H1 (cell line): ENCODE measurements around the gene BSN. TPM values are rescaled to one million over a fixed set of nuclear protein-coding genes. Genes with fewer than 3 reads are reported as not detected.

ENCODE experiments used
- ASH2L ChIP-seq: fragments of 200-600, 300-600 bp; sonication (generic); IDR thresholded peaks from one replicate; pipeline ENCODE4 v1.7.1; 2017; ENCODE audit warnings: low read length
- ATF3 ChIP-seq: IDR thresholded peaks from 2 replicates; pipeline ENCODE4 v1.6.1; 2011; ENCODE audit warnings: low read depth, mild to moderate bottlenecking, low read length; ENCODE audit not compliant: insufficient read depth
- BRCA1 ChIP-seq: IDR thresholded peaks from 2 replicates; pipeline ENCODE4 v1.6.1; 2012; ENCODE audit warnings: low read depth, low read length, improper control_type of control experiment
- CEBPB ChIP-seq: IDR thresholded peaks from 2 replicates; pipeline ENCODE4 v1.6.1; 2012; ENCODE audit warnings: low read depth, low read length
- CHD1 ChIP-seq: IDR thresholded peaks from 2 replicates; pipeline ENCODE4 v1.6.1; 2012; ENCODE audit warnings: low read depth, low read length, improper control_type of control experiment
- CHD2 ChIP-seq: IDR thresholded peaks from 2 replicates; pipeline ENCODE4 v1.6.1; 2012; ENCODE audit warnings: low read length, improper control_type of control experiment
- CREB1 ChIP-seq: IDR thresholded peaks from 2 replicates; pipeline ENCODE4 v1.6.1; 2012; ENCODE audit warnings: inconsistent platforms
- CTCF ChIP-seq, 3 experiments: IDR thresholded peaks; 1 replicate in 2 of 3; 2 replicates in 1 of 3; pipeline versions ENCODE4 v1.5.1 to v1.6.1; 2011; ENCODE audit warnings: low read length in 3 of 3, mild to moderate bottlenecking in 3 of 3, inconsistent platforms in 2 of 3, low read depth in 1 of 3, moderate library complexity in 1 of 3; ENCODE audit not compliant: insufficient read depth in 1 of 3; ENCODE audit errors: control extremely low read depth in 1 of 3
- FOSL1 ChIP-seq: IDR thresholded peaks from 2 replicates; pipeline ENCODE4 v1.6.1; 2011; ENCODE audit warnings: mild to moderate bottlenecking, low read depth, low read length, moderate library complexity; ENCODE audit not compliant: insufficient read depth
- GABPA ChIP-seq: IDR thresholded peaks from 2 replicates; pipeline ENCODE4 v1.6.1; 2011; ENCODE audit warnings: mild to moderate bottlenecking, low read length, moderate library complexity, borderline replicate concordance; ENCODE audit not compliant: insufficient read depth
- HDAC6 ChIP-seq: IDR thresholded peaks from one replicate; pipeline ENCODE4 v1.7.1; 2012; ENCODE audit warnings: low read depth, mild to moderate bottlenecking, inconsistent platforms, low read length, moderate library complexity
- KDM1A ChIP-seq: fragments of 200-600, 300-600 bp; sonication (generic); IDR thresholded peaks from 2 replicates; pipeline ENCODE4 v1.7.1; 2016; ENCODE audit warnings: mild to moderate bottlenecking, low read length, borderline replicate concordance
- KDM4A ChIP-seq: IDR thresholded peaks from one replicate; pipeline ENCODE4 v1.7.1; 2012; ENCODE audit warnings: low read depth, mild to moderate bottlenecking, moderate library complexity, low read length, inconsistent platforms; ENCODE audit not compliant: severe bottlenecking
- KDM5A ChIP-seq: fragments of 200-600 bp; IDR thresholded peaks from 2 replicates; pipeline ENCODE4 v1.7.1; 2012; ENCODE audit warnings: mild to moderate bottlenecking, low read length, inconsistent platforms, mixed read lengths
- MAFK ChIP-seq: IDR thresholded peaks from 2 replicates; pipeline ENCODE4 v1.6.1; 2012; ENCODE audit warnings: low read depth, mild to moderate bottlenecking, improper control_type of control experiment, low read length
- NANOG ChIP-seq: IDR thresholded peaks from 2 replicates; pipeline ENCODE4 v1.6.1; 2011; ENCODE audit warnings: low read length, low read depth, mild to moderate bottlenecking, inconsistent platforms; ENCODE audit not compliant: insufficient read depth, poor library complexity, severe bottlenecking
- POLR2A ChIP-seq, 2 experiments: IDR thresholded peaks; 1 replicate in 1 of 2; 2 replicates in 1 of 2; pipeline ENCODE4 v1.6.1; 2011; ENCODE audit warnings: low read depth in 2 of 2, low read length in 2 of 2, mild to moderate bottlenecking in 2 of 2; ENCODE audit errors: control extremely low read depth in 1 of 2
- SAP30 ChIP-seq: fragments of 300-600 bp; sonication (generic); IDR thresholded peaks from 2 replicates; pipeline ENCODE4 v1.7.1; 2012; ENCODE audit warnings: low read length, moderate library complexity, mild to moderate bottlenecking, inconsistent platforms; ENCODE audit not compliant: insufficient read depth, insufficient replicate concordance
- SP1 ChIP-seq: IDR thresholded peaks from 2 replicates; pipeline ENCODE4 v1.6.1; 2011; ENCODE audit warnings: low read depth, low read length
- SRF ChIP-seq: IDR thresholded peaks from 2 replicates; pipeline ENCODE4 v1.6.1; 2011; ENCODE audit warnings: mild to moderate bottlenecking, low read depth, low read length, moderate library complexity
- TAF7 ChIP-seq: optimal IDR thresholded peaks from 2 replicates; pipeline ENCODE3; 2011; ENCODE audit warnings: low read depth, mild to moderate bottlenecking, inconsistent platforms, low read length, moderate library complexity, borderline replicate concordance
- polyA plus RNA-seq, 7 experiments: library from polyadenylated mRNA; depleted of rRNA in 3 of 7; stranded (reverse) in 5 of 7; unstranded in 2 of 7; fragments of >200 nt in 5 of 7; fragments of 200-250 nt in 2 of 7; gene quantifications; 1 replicate in 5 of 7; 2 replicates in 1 of 7; 4 replicates in 1 of 7; pipeline versions ENCODE4 v1.2.1 to v1.2.3, GENCODE V29; 2011 to 2013; ENCODE audit warnings: missing spikeins in 2 of 7, mixed read lengths in 2 of 7
- total RNA-seq: library from RNA; stranded (reverse); fragmentation: NEBNext Ultra II Directional; extraction: Animal tissue kit (Norgen Biotek cat#: 25700); gene quantifications from 2 replicates; pipeline ENCODE4 v1.2.1, GENCODE V29; 2021

Gene BSN
- total and polyA plus RNA-seq, 2 of the 8 experiments (the other 6 are each of a cell fraction or from before 2014, with no cell fraction given), result 0.60 to 3.0 TPM

- TF ChIP-seq KDM1A, result no peak
- no peak for TF ChIP-seq NANOG
- peak; percentile 78 for TF ChIP-seq KDM4A
- TF ChIP-seq CTCF (IDR thresholded peaks at IDR 0.05; ENCODE audit: control extremely low read depth in 1 of 3, insufficient read depth in 1 of 3, low read depth in 1 of 3, low read length in 3 of 3), result peak in 2 of 3 experiments; percentile 4 to 29; a peak in 2 of 4 replicates
- TF ChIP-seq CEBPB, result peak; percentile 6; the same call in 1 of the 2 replicates
- no peak for TF ChIP-seq BRCA1
- no peak for TF ChIP-seq HDAC6
- TF ChIP-seq SAP30, result no peak
- TF ChIP-seq CHD2, result peak; percentile 43; the same call in 1 of the 2 replicates
- peak; percentile 94 for TF ChIP-seq GABPA
- no peak for TF ChIP-seq MAFK
- TF ChIP-seq TAF7, result no peak
- TF ChIP-seq SRF, result no peak
- TF ChIP-seq ATF3, result 0 out of 2 replicates have a peak, but pooled peaks have one; percentile 21
- TF ChIP-seq KDM5A, result peak; percentile 79
- peak; percentile 70 for TF ChIP-seq ASH2L
- 0 out of 2 replicates have a peak, but pooled peaks have one; percentile 37 for TF ChIP-seq SP1
- no peak for TF ChIP-seq FOSL1
- peak; percentile 80 for TF ChIP-seq CREB1
- TF ChIP-seq POLR2A (IDR thresholded peaks at IDR 0.05; ENCODE audit: control extremely low read depth in 1 of 2, low read depth in 2 of 2, low read length in 2 of 2), result peak in 1 of 2 experiments; percentile 74; a peak in 2 of 3 replicates
- no peak for TF ChIP-seq CHD1
Measured at GRCh38 chr3:49689046-49689907, 135.0 kb downstream of the BSN start, which contains the start of the genes MST1 and RNF123 (continued).
